Ovary (tissue), 3 donors: ENCODE measurements around the gene FIG4.

ENCODE experiments used
- CTCF ChIP-seq, 3 donors: fragments of 450-650 bp in 2 of 3; fragments of 200-600 bp in 1 of 3; IDR thresholded peaks; one replicate each; pipeline versions ENCODE4 v1.5.1 to v1.8.0; 2016 to 2022; ENCODE audit warnings: antibody characterized with exemption in 3 of 3, mild to moderate bottlenecking in 1 of 3
- EP300 ChIP-seq: sonication (generic); formaldehyde crosslinking; IDR thresholded peaks from one replicate; pipeline ENCODE4 v1.6.1; 2017; ENCODE audit warnings: antibody characterized with exemption
- POLR2A ChIP-seq: fragments of 450-650 bp; IDR thresholded peaks from one replicate; pipeline ENCODE4 v1.6.1; 2017; ENCODE audit warnings: antibody characterized with exemption, mild to moderate bottlenecking, moderate library complexity
- donor health status: DM: no; HTN: no; CAD: no.

GRCh38 chr6:109769213-109769612 is 78.1 kb downstream of the FIG4 start:
- TF ChIP-seq CTCF (IDR thresholded peaks at IDR 0.05) = no peak
- TF ChIP-seq POLR2A = no peak
- TF ChIP-seq EP300 = no peak
